Heart left ventricle (tissue), 16 donors: ENCODE data around the gene KRT85. TPM values are rescaled to one million over a fixed set of nuclear protein-coding genes. Genes with fewer than 3 reads are reported as not detected.
A peak's percentile ranks its signal among the peaks of the same experiment; 100 is the strongest.
"Not testable (repeated sequence)": the region's sequence is repeated elsewhere in the genome, so short reads cannot be mapped to it uniquely, and the experiment has no call there.

Experiments
- ATAC-seq, 4 donors: fragments of 200-7000 bp; cut with Tn5 transposase; one replicate each; pipeline ENCODE4 v1.9.1; 2020 to 2022; ENCODE audit warnings: moderate library complexity in 4 of 4, mild to moderate bottlenecking in 3 of 4, moderate number of reproducible peaks in 1 of 4
- DNase-seq, 5 donors: peaks; one replicate each; pipeline ENCODE4 v3.0.0-alpha.2; 2020
- H3K27ac ChIP-seq, 12 donors: fragments of 200-600 bp; sonication (generic) in 4 of 12; one replicate each; pipeline versions ENCODE4 v1.5.0 to v1.8.0; 2016 to 2022; ENCODE audit warnings: mild to moderate bottlenecking in 2 of 12
- H3K27me3 ChIP-seq, 9 donors: fragments of 200-600 bp; sonication (generic) in 2 of 9; one replicate each; pipeline versions ENCODE4 v1.5.1 to v1.8.0; 2016 to 2022; ENCODE audit warnings: mild to moderate bottlenecking in 3 of 9
- H3K36me3 ChIP-seq, 9 donors: fragments of 200-600 bp; sonication (generic) in 2 of 9; one replicate each; pipeline versions ENCODE4 v1.5.0 to v1.8.0; 2018 to 2022; ENCODE audit warnings: mild to moderate bottlenecking in 2 of 9
- H3K4me1 ChIP-seq, 12 donors: fragments of 200-600 bp; sonication (generic) in 4 of 12; one replicate each; pipeline versions ENCODE4 v1.5.0 to v1.8.0; 2016 to 2022; ENCODE audit warnings: mild to moderate bottlenecking in 3 of 12
- H3K4me3 ChIP-seq, 12 donors: fragments of 200-600 bp; sonication (generic) in 4 of 12; one replicate each; pipeline versions ENCODE4 v1.5.0 to v1.8.0; 2017 to 2022; ENCODE audit warnings: mild to moderate bottlenecking in 9 of 12, moderate library complexity in 4 of 12
- H3K9me3 ChIP-seq, 12 donors: fragments of 200-600 bp; sonication (generic) in 4 of 12; one replicate each; pipeline versions ENCODE4 v1.5.0 to v1.8.0; 2016 to 2022; ENCODE audit warnings: mild to moderate bottlenecking in 1 of 12
- CTCF ChIP-seq, 12 donors: fragments of 200-600 bp; sonication (generic) in 4 of 12; IDR thresholded peaks; one replicate each; pipeline versions ENCODE4 v1.5.0 to v1.8.0; 2018 to 2022; ENCODE audit warnings: antibody characterized with exemption in 12 of 12, mild to moderate bottlenecking in 5 of 12
- POLR2A ChIP-seq, 2 donors: fragments of 450-650 bp; IDR thresholded peaks; one replicate each; pipeline ENCODE4 v1.6.1; 2017; ENCODE audit warnings: antibody characterized with exemption in 2 of 2, mild to moderate bottlenecking in 2 of 2, moderate library complexity in 2 of 2
- WGBS, 4 donors: extraction: QIAGEN DNeasy Blood & Tissue Kit in 2 of 4; methylation state at CpG; one replicate each; pipeline versions ENCODE4 v1.1.5 to v1.1.7; 2013 to 2018; 5-methylcytosine and 5-hydroxymethylcytosine counted together
- intact Hi-C, 10 donors: fragments of 100-400 bp; cut with DNase I; formaldehyde crosslinking; loops; one replicate each; pipeline versions ENCODE4 v1.11.1 to v1.14.2; 2022
- polyA plus RNA-seq, 2 donors: library from polyadenylated mRNA; stranded (reverse); fragments of 200-250 nt; gene quantifications; one replicate each; pipeline ENCODE4 v1.2.3, GENCODE V29; 2013
- total RNA-seq, 9 donors: library from RNA; depleted of rRNA in 2 of 9; stranded (reverse); fragments of >200 nt in 2 of 9; fragmentation: NEBNext Ultra II Directional in 3 of 9; extraction: Animal tissue kit (Norgen Biotek cat#: 25700) in 3 of 9; gene quantifications; one replicate each; pipeline versions ENCODE4 v1.1.0 to v1.2.4, GENCODE V29; 2016 to 2023
- donor health status: ischemic (EF 13 %, LVEDD 7.1; RV severe dilation, severe dysfunction).
- donor health status: healthy with polysubstance abuse.
- donor health status: DM: no; HTN: yes; CAD: no.
- donor health status: DM: no; HTN: no; CAD: no.
- donor health status: ischemic (EF 25% LVEDD 6.9; RV normal size, moderate dysfunction).
- donor health status: ischemic (EF 25% LVEDD 5.7; RV mildly dilated, moderate dysfunction).
- donor health status: healthy.
- donor health status: DM: yes; HTN: yes; CAD: no.
- donor health status: ischemic (EF 35%, LVEDD 5.7; RV mildly dilated, moderate dysfunction).
- donor health status: nonischemic (EF 11% LVEDD 7.7; RV severe dilation, severe dysfunction).
- donor health status: DM: yes; HTN: yes; CAD: no.
- donor health status: PGD.
- donor health status: ischemic (EF 29% LVEDD 5.4; RV normal size, mild dysfunction).
- donor health status: nonischemic (EF 23%, LVEDD 6.1; RV moderate dilation, normal function).

KRT85 gene
- total and polyA plus RNA-seq, 11 donors = not detected

GRCh38 chr12:52347551-52348510, 19.4 kb downstream of the KRT85 start:
- intact Hi-C loops = no loop called here
- Histone ChIP-seq H3K9me3 (peaks cover 0 to 14% (median 3%) of the 10 kb centered on the region in 12 donors), H3K36me3 (no peaks in the 10 kb centered on the region), H3K27ac (no peak overlapping the region), H3K4me1 (peaks cover 0 to 19% (median 0%) of the 10 kb centered on the region in 12 donors), H3K4me3 (no peak overlapping the region), H3K27me3 (peaks cover 0 to 3% (median 0%) of the 10 kb centered on the region in 9 donors)
- TF ChIP-seq CTCF (IDR thresholded peaks at IDR 0.05) (no peak), POLR2A (IDR thresholded peaks at IDR 0.05) (no peak)
- DNase-seq (no peak), ATAC-seq (no peak)
- WGBS, 4 donors = 68 to 71% (median 70%) methylated on average over 15 to 16 of the region's 16 CpGs

- peaks cover 0 to 3% (median 0%) of the 10 kb centered on the region in 9 donors for H3K27me3 ChIP-seq
- DNase-seq (no peak), ATAC-seq (no peak)
- H3K4me1 ChIP-seq = peaks cover 0 to 19% (median 0%) of the 10 kb centered on the region in 12 donors
- 66 to 78% (median 72%) methylated on average over 8 to 9 of the region's 9 CpGs for WGBS, 4 donors
- peaks cover 0 to 14% (median 3%) of the 10 kb centered on the region in 12 donors for H3K9me3 ChIP-seq
- intact Hi-C loops = no loop called here
- H3K36me3 ChIP-seq = no peaks in the 10 kb centered on the region
- H3K27ac ChIP-seq = peak overlapping the region in 1 of 12 donors; percentile 50
- no peak overlapping the region for H3K4me3 ChIP-seq
- TF ChIP-seq POLR2A (IDR thresholded peaks at IDR 0.05) (no peak), CTCF (IDR thresholded peaks at IDR 0.05) (no peak)
Measured at GRCh38 chr12:52347016-52347415, 20.3 kb downstream of the KRT85 start.

- Histone ChIP-seq H3K27me3 (peaks cover 0 to 4% (median 0%) of the 10 kb centered on the region in 9 donors), H3K4me3 (no peak overlapping the region), H3K9me3 (peaks cover 0 to 14% (median 3%) of the 10 kb centered on the region in 12 donors), H3K36me3 (no peaks in the 10 kb centered on the region), H3K4me1 (peaks cover 0 to 16% (median 0%) of the 10 kb centered on the region in 12 donors), H3K27ac (peak overlapping the region in 1 of 12 donors; percentile 50)
- intact Hi-C loops = no loop called here
- no peak for TF ChIP-seq CTCF (IDR thresholded peaks at IDR 0.05)
- no peak for TF ChIP-seq POLR2A (IDR thresholded peaks at IDR 0.05)
- DNase-seq (peak in 2 of 5 donors; percentile 27 to 55), ATAC-seq (peak; percentile 52 to 87 (median 67))
- WGBS, 4 donors = 11 to 40% (median 29%) methylated on average over 4 of the region's 4 CpGs
Measured at GRCh38 chr12:52346593-52346992, 20.7 kb downstream of the KRT85 start.

GRCh38 chr12:52345041-52345440, 22.2 kb downstream of the KRT85 start:
- H3K4me1 ChIP-seq = peaks cover 0 to 11% (median 0%) of the 10 kb centered on the region in 12 donors
- H3K36me3 ChIP-seq, H3K4me3 ChIP-seq, intact Hi-C loops, ATAC-seq, H3K27ac ChIP-seq, DNase-seq, H3K27me3 ChIP-seq: not testable (repeated sequence)
- peaks cover 0 to 14% (median 3%) of the 10 kb centered on the region in 12 donors for H3K9me3 ChIP-seq
- WGBS, 4 donors = 82 to 92% (median 88%) methylated on average over 8 of the region's 8 CpGs
